Heart left ventricle (tissue), 13 donors: Measurements from ENCODE around the gene PI4KB.

Experiments used
- CTCF ChIP-seq, 12 donors: fragments of 200-600 bp; sonication (generic) in 4 of 12; IDR thresholded peaks; one replicate each; pipeline versions ENCODE4 v1.5.0 to v1.8.0; 2018 to 2022; ENCODE audit warnings: antibody characterized with exemption in 12 of 12, mild to moderate bottlenecking in 5 of 12
- POLR2A ChIP-seq, 2 donors: fragments of 450-650 bp; IDR thresholded peaks; one replicate each; pipeline ENCODE4 v1.6.1; 2017; ENCODE audit warnings: antibody characterized with exemption in 2 of 2, mild to moderate bottlenecking in 2 of 2, moderate library complexity in 2 of 2
- donor health status: ischemic (EF 13 %, LVEDD 7.1; RV severe dilation, severe dysfunction).
- donor health status: DM: no; HTN: yes; CAD: no.
- donor health status: DM: no; HTN: no; CAD: no.
- donor health status: ischemic (EF 25% LVEDD 6.9; RV normal size, moderate dysfunction).
- donor health status: ischemic (EF 25% LVEDD 5.7; RV mildly dilated, moderate dysfunction).
- donor health status: ischemic (EF 35%, LVEDD 5.7; RV mildly dilated, moderate dysfunction).
- donor health status: nonischemic (EF 11% LVEDD 7.7; RV severe dilation, severe dysfunction).
- donor health status: DM: yes; HTN: yes; CAD: no.
- donor health status: PGD.
- donor health status: ischemic (EF 29% LVEDD 5.4; RV normal size, mild dysfunction).
- donor health status: nonischemic (EF 23%, LVEDD 6.1; RV moderate dilation, normal function).

DNA sequence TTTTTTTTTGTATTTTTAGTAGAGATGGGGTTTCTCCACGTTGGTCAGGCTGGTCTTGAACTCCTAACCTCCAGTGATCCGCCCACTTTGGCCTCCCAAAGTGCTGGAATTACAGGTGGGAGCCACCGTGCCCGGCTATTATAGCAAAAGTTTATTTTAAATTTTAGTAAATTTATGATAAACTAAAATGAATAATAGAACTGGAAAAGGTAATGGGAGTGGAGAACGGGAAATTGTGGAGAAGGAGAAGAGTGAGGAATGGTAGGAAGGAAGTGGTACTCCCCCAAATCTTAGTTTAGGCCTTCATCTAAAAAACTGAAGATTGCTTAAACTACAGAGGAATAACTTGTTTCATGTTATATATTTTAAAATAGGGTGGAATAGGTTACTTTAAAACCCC, 7.6 kb upstream of the PI4KB start:
- TF ChIP-seq CTCF (IDR thresholded peaks at IDR 0.05) (no peak), POLR2A (IDR thresholded peaks at IDR 0.05) (no peak)
